HFF-Myc (cell line): ENCODE data around the gene ASB3.
"Not testable (repeated sequence)": the region's sequence is repeated elsewhere in the genome, so short reads cannot be mapped to it uniquely, and the experiment has no call there.

Experiments used
- DNase-seq: peaks from one replicate; pipeline ENCODE4 v3.0.0-alpha.2; 2011; ENCODE audit warnings: low read depth; ENCODE audit errors: extremely low read depth
- H3K4me3 ChIP-seq: replicated peaks from 2 replicates; pipeline ENCODE4 v1.5.1; 2011; ENCODE audit warnings: low read depth, mild to moderate bottlenecking, control low read depth, low read length
- CTCF ChIP-seq: IDR thresholded peaks from 2 replicates; pipeline ENCODE4 v1.5.1; 2012; ENCODE audit warnings: mild to moderate bottlenecking, low read depth, low read length, control low read depth; ENCODE audit errors: missing control alignments

The ASB3 gene

GRCh38 chr2:53727921-53728320 lies 58.8 kb downstream of the ASB3 start:
- no peak for DNase-seq

GRCh38 chr2:53725662-53726061 lies 61.1 kb downstream of the ASB3 start:
- no peak for TF ChIP-seq CTCF
- H3K4me3 ChIP-seq = no peak overlapping the region
- no peak for DNase-seq

More at GRCh38 chr2:53727921-53728320, 58.8 kb downstream of the ASB3 start:
- TF ChIP-seq CTCF = no peak
- no peak overlapping the region for H3K4me3 ChIP-seq

- TF ChIP-seq CTCF = no peak
- DNase-seq = no peak
- H3K4me3 ChIP-seq = no peak overlapping the region
Observed at GRCh38 chr2:53724536-53724935, 62.2 kb downstream of the ASB3 start.

GRCh38 chr2:53720944-53721343 lies 65.8 kb downstream of the ASB3 start:
- not testable (repeated sequence) for DNase-seq, H3K4me3 ChIP-seq

- TF ChIP-seq CTCF = peak; percentile 13
- H3K4me3 ChIP-seq = no peak overlapping the region
- DNase-seq = no peak
Observed at GRCh38 chr2:53715568-53715967, 71.2 kb downstream of the ASB3 start.

- H3K4me3 ChIP-seq = no peak overlapping the region
- TF ChIP-seq CTCF = no peak
- DNase-seq = no peak
Observed at GRCh38 chr2:53711271-53711780, 75.4 kb downstream of the ASB3 start.

- H3K4me3 ChIP-seq = no peak overlapping the region
- no peak for DNase-seq
- no peak for TF ChIP-seq CTCF
Observed at GRCh38 chr2:53708988-53709387, 77.8 kb downstream of the ASB3 start.
